Muscle of back (tissue), 11 donors: ENCODE data around the gene RWDD4. TPM values are rescaled to one million over a fixed set of nuclear protein-coding genes. Genes with fewer than 3 reads are reported as not detected.
"Not testable (repeated sequence)": the region's sequence is repeated elsewhere in the genome, so short reads cannot be mapped to it uniquely, and the experiment has no call there.

Source experiments
- DNase-seq, 3 donors: peaks; one replicate each; pipeline versions ENCODE4 v3.0.0 to v3.0.0-alpha.2; 2013
- polyA plus RNA-seq, 10 donors: library from polyadenylated mRNA; unstranded; fragments of 120-200 nt; gene quantifications; one replicate each; pipeline ENCODE4 v1.2.1, GENCODE V29; 2013; ENCODE audit not compliant: insufficient read length in 10 of 10

RWDD4 gene
- polyA plus RNA-seq, 10 donors: 29.8 to 39.6 (median 32.3) TPM

- DNase-seq: no peak
These were observed 21.5 kb downstream of the RWDD4 start for GRCh38 chr4:183637461-183637860.

GRCh38 chr4:183636923-183637322 is 22.1 kb downstream of the RWDD4 start:
- no peak for DNase-seq

GRCh38 chr4:183636503-183636902 is 22.5 kb downstream of the RWDD4 start:
- DNase-seq: no peak

DNA sequence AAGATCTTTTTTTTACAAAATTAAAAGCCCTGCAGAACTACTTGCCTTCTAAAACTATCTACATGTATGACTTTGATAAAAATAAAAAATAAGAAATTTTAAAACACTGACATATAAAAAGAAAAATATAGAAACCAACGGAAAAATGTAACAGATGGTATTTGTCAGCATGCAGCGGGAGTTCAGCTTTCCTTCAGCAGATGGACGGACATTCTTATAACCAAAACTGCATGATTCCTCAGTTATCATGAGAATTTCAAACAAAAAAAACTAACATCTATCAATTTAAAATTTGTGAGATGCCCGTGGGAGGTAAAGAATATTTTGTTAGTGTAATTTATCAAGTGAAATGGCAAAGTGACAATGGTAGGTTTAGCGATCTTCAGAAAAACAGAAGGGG is 23.2 kb downstream of the RWDD4 start:
- no peak for DNase-seq

- peak in 1 of 3 donors; percentile 37 for DNase-seq
These were observed 23.7 kb downstream of the RWDD4 start for GRCh38 chr4:183635321-183635720.

DNA sequence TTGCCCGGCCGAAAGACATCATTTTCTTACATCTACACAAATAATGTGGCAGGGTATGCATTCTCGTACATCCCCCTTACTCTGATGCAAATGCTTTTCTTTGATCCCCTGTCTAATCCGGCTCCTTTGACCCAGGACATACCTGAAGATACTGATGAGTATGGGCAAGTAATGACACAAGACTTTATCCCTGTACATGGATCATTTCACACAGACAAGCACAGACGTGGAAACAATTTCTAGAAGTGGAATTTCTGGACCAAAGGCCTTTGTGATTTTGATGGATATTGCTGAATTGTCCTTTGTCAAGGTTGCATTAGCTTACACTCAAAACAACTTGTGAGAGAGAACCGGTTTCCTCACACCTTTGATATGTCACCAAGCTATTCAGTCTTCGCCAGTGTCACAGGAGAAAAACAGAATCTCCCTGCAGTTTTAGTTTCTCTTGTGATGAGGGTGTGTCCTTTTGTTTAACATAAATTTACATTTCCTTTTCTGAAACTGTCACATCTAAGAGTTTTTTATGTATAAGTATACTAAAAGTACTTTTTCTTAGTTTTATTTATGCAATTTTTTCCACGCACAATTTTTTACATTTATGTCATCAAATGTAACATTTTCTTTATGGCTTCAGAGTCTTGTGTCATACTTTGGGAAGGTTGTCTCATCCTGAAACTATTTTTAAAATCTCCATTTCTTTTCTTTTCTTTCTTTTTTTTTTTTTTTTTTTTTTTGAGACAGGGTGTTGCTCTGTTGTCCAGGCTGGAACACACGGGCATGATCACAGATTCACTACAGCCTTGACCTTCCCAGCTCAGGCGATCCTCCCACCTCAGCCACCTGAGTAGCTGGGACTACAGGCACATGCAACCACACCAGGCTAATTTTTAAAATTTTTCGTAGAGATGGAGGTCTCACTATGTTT is 25.2 kb downstream of the RWDD4 start:
- DNase-seq: no peak

GRCh38 chr4:183632689-183633088 is 26.3 kb downstream of the RWDD4 start:
- no peak for DNase-seq

- DNase-seq: no peak
These were observed 27.3 kb downstream of the RWDD4 start for GRCh38 chr4:183631577-183632198.

GRCh38 chr4:183627979-183628588 is 30.9 kb downstream of the RWDD4 start:
- DNase-seq: no peak

DNA sequence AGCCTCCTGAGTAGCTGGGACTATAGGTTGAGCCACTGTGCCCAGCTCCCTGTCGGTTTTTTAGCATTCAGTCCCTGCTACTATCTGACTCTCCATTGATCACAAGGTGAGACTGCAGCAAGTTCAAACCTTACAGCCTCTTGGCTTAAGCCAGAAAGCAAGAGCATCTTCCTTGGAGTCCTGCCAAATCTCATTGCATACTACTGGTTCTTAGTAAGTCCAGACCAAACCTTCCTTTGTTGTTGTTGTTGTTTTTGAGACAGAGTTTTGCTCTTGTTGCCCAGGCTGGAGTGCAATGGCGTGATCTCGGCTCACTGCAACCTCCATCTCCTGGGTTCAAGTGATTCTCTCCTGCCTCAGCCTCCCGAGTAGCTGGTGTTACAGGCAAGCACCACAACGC is 31.7 kb downstream of the RWDD4 start:
- DNase-seq: not testable (repeated sequence)

DNA sequence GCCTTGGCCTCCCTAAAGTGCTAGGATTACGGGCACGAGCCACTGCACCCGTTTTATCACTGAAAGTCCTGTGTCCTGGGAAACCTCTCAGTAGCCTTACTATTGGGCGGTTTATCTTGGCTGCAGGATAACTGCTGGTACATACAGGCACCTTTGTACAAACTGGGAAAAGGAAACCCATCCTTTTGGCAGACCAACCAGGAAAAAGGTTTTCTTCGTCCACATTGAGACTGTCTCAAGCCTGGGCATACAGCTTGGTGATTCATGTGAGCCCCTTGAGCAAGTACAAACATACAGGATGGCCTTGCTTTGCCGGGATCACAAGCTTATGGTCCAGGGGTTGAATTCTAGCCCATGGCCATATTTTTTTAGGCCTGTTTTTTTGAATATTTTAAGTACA is 32.8 kb downstream of the RWDD4 start:
- no peak for DNase-seq

GRCh38 chr4:183624548-183624947 is 34.4 kb downstream of the RWDD4 start:
- DNase-seq: no peak

DNA sequence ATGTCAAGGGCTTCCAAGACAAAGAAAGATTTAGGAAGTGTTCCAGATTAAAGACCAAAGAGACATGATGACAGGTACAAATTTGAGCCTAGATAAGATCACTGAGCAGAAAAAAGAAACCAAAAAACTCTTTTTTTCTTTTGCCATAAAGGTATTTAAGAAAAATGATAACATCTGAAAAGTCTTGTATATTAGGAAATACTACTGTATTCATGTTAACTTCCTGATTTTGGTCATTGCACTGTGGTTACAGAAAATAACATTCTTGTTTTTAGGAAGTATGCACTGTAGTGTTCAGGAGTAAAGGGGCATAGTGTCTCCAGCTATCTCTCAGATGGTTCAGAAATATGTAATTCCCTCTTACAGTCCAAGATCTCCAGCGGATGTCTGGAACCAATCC is 37.1 kb downstream of the RWDD4 start:
- no peak for DNase-seq

- no peak for DNase-seq
These were observed 38.6 kb downstream of the RWDD4 start for GRCh38 chr4:183620421-183620820.

DNA sequence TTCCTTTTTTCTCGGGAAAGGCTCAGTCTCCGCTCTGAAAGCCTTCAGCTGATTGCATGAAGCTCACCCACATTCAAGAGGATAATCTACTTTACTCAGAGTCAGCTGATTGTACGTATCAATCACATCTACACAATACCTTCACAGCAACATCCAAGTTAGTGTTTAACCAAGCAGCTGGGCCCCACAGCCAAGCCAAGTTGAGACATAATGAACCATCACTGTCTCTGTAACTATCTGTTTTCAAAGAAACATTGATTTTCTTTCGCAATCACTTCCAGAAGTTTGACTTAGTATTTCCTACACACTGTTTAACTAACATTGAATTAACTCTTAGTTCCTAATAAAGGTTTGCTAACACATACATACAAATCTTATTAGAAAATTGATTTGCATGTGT is 40.3 kb downstream of the RWDD4 start:
- DNase-seq: peak in 1 of 3 donors; percentile 35

GRCh38 chr4:183617075-183617474 is 41.9 kb downstream of the RWDD4 start:
- DNase-seq: no peak

DNA sequence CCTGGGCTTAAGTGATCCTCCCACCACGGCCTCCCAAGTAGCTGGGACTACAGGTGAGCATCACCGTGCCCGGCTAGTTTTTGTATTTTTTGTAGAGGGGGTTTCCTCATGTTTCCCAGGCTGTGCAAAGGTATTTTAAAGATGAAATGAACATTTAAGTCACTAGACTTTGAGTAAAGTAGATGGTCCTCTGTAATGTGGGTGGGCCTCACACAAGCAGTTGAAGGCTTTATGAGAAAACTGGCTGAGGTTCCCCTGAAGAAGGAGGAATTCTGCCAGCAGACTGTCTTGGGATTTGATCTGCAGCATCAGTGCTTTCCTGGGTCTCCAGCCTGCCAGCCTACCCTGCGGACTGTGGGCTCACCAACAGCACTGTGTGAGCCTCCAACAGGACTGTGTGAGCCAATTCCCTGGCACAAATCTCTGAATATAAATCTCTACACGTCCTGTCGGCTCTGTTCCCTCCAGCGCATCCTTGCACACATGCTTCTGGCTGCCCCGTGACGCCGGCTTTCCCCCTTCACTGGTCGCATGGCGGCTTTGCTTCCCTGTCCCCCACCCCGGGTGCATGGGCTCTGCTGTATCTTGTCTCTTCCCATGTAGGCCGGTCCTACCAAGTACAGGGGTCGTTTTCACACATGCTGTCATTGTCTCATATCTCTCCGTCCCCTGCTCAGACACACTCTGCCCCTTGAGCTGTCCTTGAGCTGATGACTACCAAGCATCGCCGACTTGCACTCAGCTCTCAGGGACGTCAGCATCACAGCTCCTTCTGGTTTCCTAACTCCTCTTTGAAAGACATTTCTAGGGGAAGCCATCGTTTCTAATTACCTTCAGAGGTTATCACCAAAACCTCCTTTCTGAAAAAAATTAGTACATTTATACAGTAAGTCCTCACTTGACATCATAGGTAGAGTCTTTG is 46.4 kb downstream of the RWDD4 start:
- DNase-seq: no peak

GRCh38 chr4:183611210-183611830 is 47.7 kb downstream of the RWDD4 start:
- no peak for DNase-seq

- no peak for DNase-seq
These were observed 48.4 kb downstream of the RWDD4 start for GRCh38 chr4:183610613-183611012.

GRCh38 chr4:183610033-183610432 is 49.0 kb downstream of the RWDD4 start:
- DNase-seq: no peak

- DNase-seq: no peak
These were observed 49.8 kb downstream of the RWDD4 start for GRCh38 chr4:183609151-183609550.
